PC-3 (cell line): ENCODE measurements around the gene PCBP3. TPM values are rescaled to one million over a fixed set of nuclear protein-coding genes. Genes with fewer than 3 reads are reported as not detected.

Source experiments
- ATAC-seq: fragments of 200-7000 bp; cut with Tn5 transposase; 2 replicates; pipeline ENCODE4 v1.9.1; 2020; ENCODE audit warnings: mild to moderate bottlenecking, moderate library complexity
- BruUV-seq: library from RNA; stranded (reverse); fragments of 400-500 nt; replicated peaks from 2 replicates; lab custom pipeline; 2021; lab: Mats Ljungman, UMichigan
- CTCF ChIA-PET: fragments of 300-600 bp; sonication (Branson Sonifier 250); formaldehyde crosslinking; loops from one replicate; lab custom pipeline; 2022; ENCODE audit warnings: antibody characterized with exemption; lab: Charles Lee
- POLR2A ChIA-PET: fragments of 300-600 bp; sonication (Branson Sonifier 250); formaldehyde crosslinking; loops from one replicate; lab custom pipeline; 2022; ENCODE audit warnings: antibody characterized with exemption; ENCODE audit not compliant: unreplicated experiment; lab: Charles Lee
- DNase-seq: peaks from one replicate; pipeline ENCODE4 v3.0.0-alpha.2; 2015
- H2AFZ ChIP-seq: fragments of 300-600 bp; sonication (generic); 2 replicates; pipeline ENCODE4 v1.6.0; 2016; ENCODE audit warnings: antibody characterized with exemption, low read length
- H3F3A ChIP-seq: fragments of 300-600 bp; sonication (generic); one replicate; pipeline ENCODE4 v1.6.0; 2017; ENCODE audit warnings: antibody characterized with exemption, low read length, control low read depth, mild to moderate bottlenecking; ENCODE audit not compliant: unreplicated experiment
- H3K27ac ChIP-seq: fragments of 300-600 bp; sonication (generic); 2 replicates; pipeline ENCODE4 v1.5.1; 2016; ENCODE audit warnings: mild to moderate bottlenecking, low read length
- H3K27me3 ChIP-seq: fragments of 300-600 bp; sonication (generic); 2 replicates; pipeline ENCODE4 v1.6.1; 2016; ENCODE audit warnings: low read length, mixed read lengths
- H3K36me3 ChIP-seq: fragments of 300-600 bp; sonication (generic); 2 replicates; pipeline ENCODE4 v1.6.1; 2016; ENCODE audit warnings: low read depth, mixed run types, low read length, mixed read lengths
- H3K4me1 ChIP-seq: fragments of 300-600 bp; sonication (generic); 2 replicates; pipeline ENCODE4 v1.5.1; 2016; ENCODE audit warnings: low read length; ENCODE audit not compliant: insufficient read depth
- H3K4me2 ChIP-seq: fragments of 300-600 bp; sonication (generic); 2 replicates; pipeline ENCODE4 v1.6.0; 2016; ENCODE audit warnings: low read length
- H3K4me3 ChIP-seq: fragments of 300-600 bp; sonication (generic); 2 replicates; pipeline ENCODE4 v1.5.1; 2016; ENCODE audit warnings: mild to moderate bottlenecking, low read length, mixed read lengths
- H3K79me2 ChIP-seq: fragments of 300-600 bp; sonication (generic); 2 replicates; pipeline ENCODE4 v1.6.1; 2017; ENCODE audit warnings: low read length, mixed read lengths
- H3K9ac ChIP-seq: fragments of 300-600 bp; sonication (generic); 2 replicates; pipeline ENCODE4 v1.6.0; 2016; ENCODE audit warnings: mild to moderate bottlenecking, low read length
- H3K9me2 ChIP-seq: fragments of 300-600 bp; sonication (generic); replicated peaks from 2 replicates; pipeline ENCODE4 v1.6.1; 2016; ENCODE audit warnings: mixed run types, low read length, mixed read lengths
- H3K9me3 ChIP-seq: fragments of 300-600 bp; sonication (generic); 2 replicates; pipeline ENCODE4 v1.6.1; 2016; ENCODE audit warnings: low read length, mixed read lengths
- H4K20me1 ChIP-seq: fragments of 300-600 bp; sonication (generic); 2 replicates; pipeline ENCODE4 v1.6.1; 2016; ENCODE audit warnings: low read length, mixed read lengths
- EZH2 ChIP-seq: fragments of 300-600 bp; sonication (generic); IDR thresholded peaks from one replicate; pipeline ENCODE4 v1.6.1; 2017; ENCODE audit warnings: antibody characterized with exemption, mild to moderate bottlenecking, low read length; ENCODE audit not compliant: unreplicated experiment
- EZH2phosphoT487 ChIP-seq: fragments of 300-600 bp; sonication (generic); IDR thresholded peaks from 2 replicates; pipeline ENCODE4 v1.6.1; 2018; ENCODE audit warnings: mild to moderate bottlenecking, antibody characterized with exemption, low read length, borderline replicate concordance
- intact Hi-C: fragments of 100-400 bp; cut with micrococcal nuclease; formaldehyde crosslinking; loops from 2 replicates; pipeline ENCODE4 v1.9.0; 2023
- total RNA-seq: library from RNA; depleted of rRNA; stranded (reverse); fragments of >200 nt; gene quantifications from 2 replicates; pipeline ENCODE4 v1.2.3, GENCODE V29; 2014
- TF ChIP-seq, protein P1 (sequence below): fragments of 300-600 bp; sonication (generic); conservative IDR thresholded peaks from 2 replicates; pipeline ENCODE4 v1.5.1; 2017; ENCODE audit warnings: antibody characterized with exemption, low read depth, mild to moderate bottlenecking, low read length

Gene PCBP3
- total RNA-seq, 1 experiment from 2014 or later: 2.4 TPM

DNA sequence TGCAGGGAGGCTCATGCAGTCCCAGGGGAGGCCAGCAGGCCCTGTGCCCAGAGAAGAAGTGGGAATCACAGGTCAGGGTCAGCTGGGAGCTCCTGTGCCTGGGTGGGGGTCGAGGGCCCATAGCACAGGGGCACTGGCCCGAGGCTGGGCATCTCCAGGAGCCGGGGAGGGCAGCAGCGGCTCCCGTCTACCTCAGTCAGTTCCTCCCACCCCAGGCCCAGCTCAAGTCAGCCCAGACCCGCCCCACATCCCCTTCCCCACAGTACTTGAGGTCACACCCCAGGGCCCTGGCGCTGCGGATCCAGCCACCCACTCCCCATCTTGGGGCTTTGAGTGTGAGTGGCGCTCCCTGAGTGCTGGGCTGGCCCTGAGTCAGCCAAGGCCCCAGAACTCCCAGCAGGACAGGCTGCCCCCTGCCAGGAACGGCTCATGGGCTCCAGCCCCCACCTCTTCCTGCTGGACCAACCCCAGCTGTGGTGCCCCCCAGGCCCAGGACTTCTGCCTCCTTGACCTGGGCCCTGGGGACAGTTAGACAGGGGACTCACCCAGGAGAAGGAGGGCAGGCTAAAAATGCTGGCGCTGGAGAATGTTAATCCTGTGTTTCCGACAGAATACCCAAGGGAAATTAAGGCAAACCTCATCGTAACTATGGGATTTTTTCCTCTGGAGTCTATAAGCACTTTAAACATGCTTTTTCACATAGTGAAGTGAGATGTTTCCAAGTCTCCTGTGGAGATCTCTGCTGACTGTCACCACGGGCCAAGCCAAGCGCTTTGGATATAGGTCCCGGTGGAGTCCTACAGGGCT, 269.3 kb downstream of the PCBP3 start:
- intact Hi-C loops: no loop called here
- Histone ChIP-seq H3K9me2 (no peaks in the 10 kb centered on the region), H3K9ac (no peak overlapping the region), H3K4me2 (no peak overlapping the region), H3K79me2 (no peaks in the 10 kb centered on the region), H3K4me1 (peaks cover 4% of the 10 kb centered on the region; the same call in 1 of the 2 replicates), H3F3A (no peaks in the 10 kb centered on the region), H3K36me3 (no peaks in the 10 kb centered on the region), H3K4me3 (no peak overlapping the region), H3K27ac (no peak overlapping the region), H2AFZ (no peak overlapping the region), H3K27me3 (no peaks in the 10 kb centered on the region), H3K9me3 (no peaks in the 10 kb centered on the region), H4K20me1 (no peaks in the 10 kb centered on the region)
- ATAC-seq (no peak), DNase-seq (no peak)
- no TSS peak for BruUV-seq
- TF ChIP-seq, protein P1, sequence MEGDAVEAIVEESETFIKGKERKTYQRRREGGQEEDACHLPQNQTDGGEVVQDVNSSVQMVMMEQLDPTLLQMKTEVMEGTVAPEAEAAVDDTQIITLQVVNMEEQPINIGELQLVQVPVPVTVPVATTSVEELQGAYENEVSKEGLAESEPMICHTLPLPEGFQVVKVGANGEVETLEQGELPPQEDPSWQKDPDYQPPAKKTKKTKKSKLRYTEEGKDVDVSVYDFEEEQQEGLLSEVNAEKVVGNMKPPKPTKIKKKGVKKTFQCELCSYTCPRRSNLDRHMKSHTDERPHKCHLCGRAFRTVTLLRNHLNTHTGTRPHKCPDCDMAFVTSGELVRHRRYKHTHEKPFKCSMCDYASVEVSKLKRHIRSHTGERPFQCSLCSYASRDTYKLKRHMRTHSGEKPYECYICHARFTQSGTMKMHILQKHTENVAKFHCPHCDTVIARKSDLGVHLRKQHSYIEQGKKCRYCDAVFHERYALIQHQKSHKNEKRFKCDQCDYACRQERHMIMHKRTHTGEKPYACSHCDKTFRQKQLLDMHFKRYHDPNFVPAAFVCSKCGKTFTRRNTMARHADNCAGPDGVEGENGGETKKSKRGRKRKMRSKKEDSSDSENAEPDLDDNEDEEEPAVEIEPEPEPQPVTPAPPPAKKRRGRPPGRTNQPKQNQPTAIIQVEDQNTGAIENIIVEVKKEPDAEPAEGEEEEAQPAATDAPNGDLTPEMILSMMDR: no peak
- TF ChIP-seq EZH2: no peak
- ChIA-PET CTCF (no interaction called here), POLR2A (no interaction called here)

DNA sequence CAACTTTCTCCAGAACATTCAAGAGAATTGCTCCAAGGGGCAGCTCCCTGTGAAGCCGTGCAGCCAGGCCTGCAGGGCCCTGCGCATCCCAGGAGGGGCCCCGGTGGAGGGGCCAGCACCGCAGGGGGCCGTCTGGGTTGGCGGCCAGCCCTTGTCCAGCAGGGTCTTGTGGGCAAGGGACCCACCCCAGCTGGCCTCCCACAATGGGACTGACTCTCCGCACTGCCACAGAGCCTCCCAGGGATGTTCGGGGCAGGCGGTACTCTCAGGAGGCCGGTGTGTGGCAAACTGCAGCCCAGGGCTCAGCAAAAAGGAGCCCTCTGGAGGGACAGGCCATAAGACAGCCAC, 269.9 kb downstream of the PCBP3 start:
- CTCF ChIA-PET: no interaction called here
- H3K9me2 ChIP-seq: no peaks in the 10 kb centered on the region
- no peaks in the 10 kb centered on the region for H3F3A ChIP-seq
- no peaks in the 10 kb centered on the region for H3K79me2 ChIP-seq
- no peak overlapping the region for H3K27ac ChIP-seq
- H3K36me3 ChIP-seq: no peaks in the 10 kb centered on the region
- H4K20me1 ChIP-seq: no peaks in the 10 kb centered on the region
- no TSS peak for BruUV-seq
- H3K4me1 ChIP-seq: peaks cover 4% of the 10 kb centered on the region; the same call in 1 of the 2 replicates
- no peak overlapping the region for H3K4me3 ChIP-seq
- DNase-seq (no peak), ATAC-seq (no peak)
- no peak overlapping the region for H2AFZ ChIP-seq
- H3K27me3 ChIP-seq: no peaks in the 10 kb centered on the region
- H3K4me2 ChIP-seq: no peak overlapping the region
- no peak overlapping the region for H3K9ac ChIP-seq
- intact Hi-C loops: no loop called here
- POLR2A ChIA-PET: no interaction called here
- TF ChIP-seq EZH2phosphoT487 (no peak), EZH2 (no peak)
- TF ChIP-seq, protein P1: no peak
- no peaks in the 10 kb centered on the region for H3K9me3 ChIP-seq

DNA sequence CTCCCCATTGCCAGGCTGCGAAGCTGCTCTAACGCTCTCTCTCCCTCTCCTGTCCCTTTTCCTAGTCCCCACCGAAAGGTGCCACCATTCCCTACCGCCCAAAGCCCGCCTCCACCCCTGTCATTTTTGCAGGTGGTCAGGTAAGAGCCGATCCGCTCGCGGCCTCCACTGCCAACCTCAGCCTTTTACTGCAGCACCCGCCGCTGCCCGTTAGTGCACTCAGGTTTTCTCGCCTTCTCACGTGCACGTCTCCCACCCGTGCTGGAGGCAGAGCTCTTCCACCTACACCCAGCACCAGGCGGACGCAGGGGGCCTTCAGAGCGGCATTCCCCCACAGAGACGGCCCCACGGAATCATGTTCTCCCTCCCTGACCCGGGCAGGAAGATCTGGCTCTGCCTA, 270.4 kb downstream of the PCBP3 start:
- Histone ChIP-seq H3K79me2 (no peaks in the 10 kb centered on the region), H2AFZ (no peak overlapping the region), H4K20me1 (no peaks in the 10 kb centered on the region), H3K4me3 (no peak overlapping the region), H3K9me2 (no peaks in the 10 kb centered on the region), H3K9me3 (no peaks in the 10 kb centered on the region), H3F3A (no peaks in the 10 kb centered on the region), H3K9ac (no peak overlapping the region), H3K27me3 (no peaks in the 10 kb centered on the region), H3K4me2 (no peak overlapping the region), H3K27ac (no peak overlapping the region), H3K4me1 (peaks cover 4% of the 10 kb centered on the region; the same call in 1 of the 2 replicates), H3K36me3 (no peaks in the 10 kb centered on the region)
- CTCF ChIA-PET: no interaction called here
- POLR2A ChIA-PET: no interaction called here
- intact Hi-C loops: no loop called here
- TF ChIP-seq, protein P1: no peak
- TF ChIP-seq EZH2phosphoT487 (no peak), EZH2 (no peak)
- ATAC-seq (no peak), DNase-seq (no peak)
- no TSS peak for BruUV-seq
